Measurements from ENCODE around the gene BTBD16.
A peak's percentile ranks its signal among the peaks of the same experiment; 100 is the strongest.

Gene BTBD16

DNA sequence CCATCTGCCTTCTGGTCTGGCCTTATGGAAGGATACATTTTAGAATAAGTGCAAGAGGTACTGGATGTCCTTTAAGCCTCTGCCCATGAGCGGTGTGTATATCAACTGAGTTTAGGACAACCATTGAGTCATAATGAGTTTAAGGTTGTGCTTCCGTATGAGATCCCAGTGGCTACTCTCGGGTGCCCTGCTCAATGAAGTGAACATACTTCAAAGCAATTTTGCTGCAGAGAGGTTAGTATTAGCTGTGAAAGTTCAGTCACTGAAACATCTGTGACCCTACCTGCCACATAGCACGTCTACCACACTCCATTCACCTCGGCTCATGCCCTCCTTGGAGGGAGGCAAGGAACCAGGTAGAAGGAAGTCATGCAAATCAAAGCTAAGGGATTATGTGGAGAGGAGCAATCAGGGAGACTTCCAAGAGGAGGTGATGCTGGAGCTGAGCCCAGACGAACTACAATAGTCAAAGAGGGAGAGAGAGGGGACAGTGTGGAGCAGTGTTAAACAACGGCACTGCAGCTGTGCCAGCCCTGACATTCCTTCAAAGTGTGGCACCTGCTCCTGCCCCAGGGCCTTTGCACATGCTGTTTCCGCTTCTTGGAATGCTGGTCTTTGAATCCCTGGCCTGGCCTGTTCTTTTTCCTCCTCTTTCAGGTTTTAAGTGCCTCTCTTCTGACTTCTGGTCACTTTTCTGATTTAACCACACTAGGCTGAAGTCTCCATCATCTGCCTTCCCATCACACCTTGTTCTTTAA, 25.4 kb downstream of the BTBD16 start:
- DNase-seq, result no peak

DNA sequence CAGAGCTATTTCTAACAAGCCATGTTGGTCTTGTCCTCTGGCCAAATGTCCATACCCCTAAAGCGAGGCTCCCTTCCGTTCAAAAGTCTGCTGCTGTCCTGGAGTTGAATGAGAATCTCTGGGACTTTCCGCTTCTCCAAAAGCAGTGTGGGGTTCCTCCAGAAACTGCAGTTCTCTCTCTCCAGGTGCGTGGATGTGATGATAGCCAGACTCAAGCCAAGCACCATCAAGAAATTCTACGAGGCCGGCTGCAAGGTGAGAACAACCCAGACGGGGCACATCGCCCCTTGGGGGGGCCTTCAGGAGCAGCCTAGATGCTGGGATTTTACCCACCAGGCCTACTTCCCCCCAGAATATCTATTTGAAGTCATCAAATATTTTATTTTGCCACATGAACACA, 26.5 kb downstream of the BTBD16 start:
- no peak for DNase-seq

DNA sequence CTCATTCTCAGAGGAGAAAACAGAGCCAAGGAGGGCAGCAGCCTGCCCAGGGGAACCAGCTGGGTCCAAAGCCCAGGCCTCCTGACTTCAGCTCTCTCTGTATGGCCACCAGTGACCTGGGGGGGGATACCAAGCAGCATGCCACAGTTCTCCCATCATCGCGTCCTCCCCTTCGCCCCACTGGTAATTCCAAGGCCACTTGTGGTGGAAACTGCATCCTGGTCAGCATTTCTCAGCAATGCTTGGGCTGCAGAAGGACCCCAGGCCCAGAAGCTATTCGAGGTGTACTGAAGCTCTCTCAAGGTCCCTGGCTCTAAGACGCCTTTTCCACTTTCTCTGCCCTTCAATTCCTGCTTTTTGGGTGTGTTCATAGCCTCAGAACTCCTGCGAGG, 27.1 kb downstream of the BTBD16 start:
- no peak for DNase-seq

DNA sequence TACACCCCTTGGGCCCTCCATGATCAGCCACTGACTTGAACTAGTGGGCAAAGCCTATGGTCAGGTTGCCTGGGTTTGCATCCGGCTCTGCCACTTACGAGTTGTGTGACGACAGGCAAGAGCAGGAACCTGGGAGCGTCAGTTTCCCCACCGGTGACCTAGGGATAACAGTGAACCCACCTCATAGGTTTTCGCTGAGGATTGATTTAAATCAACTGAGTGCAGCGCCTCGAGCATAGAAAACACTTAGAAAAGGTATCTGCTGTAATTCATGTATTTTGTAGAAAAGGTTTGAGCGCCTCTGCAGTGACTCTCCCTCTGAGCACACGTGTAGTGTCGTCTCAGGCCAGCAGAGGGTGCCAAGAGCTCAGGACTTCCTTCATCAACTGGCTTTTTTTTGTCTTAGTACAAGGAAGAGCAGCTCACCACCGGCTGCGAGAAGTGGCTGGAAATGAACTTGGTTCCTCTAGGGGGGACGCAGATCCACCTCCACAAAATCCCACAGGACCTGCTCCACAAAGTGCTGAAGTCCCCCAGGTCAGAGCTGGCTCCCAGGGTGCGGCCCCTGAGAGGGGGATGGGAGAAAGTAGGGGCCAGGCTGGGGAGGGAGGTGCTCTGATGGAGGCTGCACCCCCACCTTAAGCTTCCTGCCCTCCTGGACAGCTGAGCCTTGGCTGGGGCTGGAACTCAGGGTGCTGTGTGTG, 27.7 kb downstream of the BTBD16 start:
- DNase-seq, result peak; percentile 64

- no peak for DNase-seq
Observed at GRCh38 chr10:122299423-122300075, 28.5 kb downstream of the BTBD16 start.

GRCh38 chr10:122301055-122301810, 30.1 kb downstream of the BTBD16 start:
- DNase-seq, result no peak

DNA sequence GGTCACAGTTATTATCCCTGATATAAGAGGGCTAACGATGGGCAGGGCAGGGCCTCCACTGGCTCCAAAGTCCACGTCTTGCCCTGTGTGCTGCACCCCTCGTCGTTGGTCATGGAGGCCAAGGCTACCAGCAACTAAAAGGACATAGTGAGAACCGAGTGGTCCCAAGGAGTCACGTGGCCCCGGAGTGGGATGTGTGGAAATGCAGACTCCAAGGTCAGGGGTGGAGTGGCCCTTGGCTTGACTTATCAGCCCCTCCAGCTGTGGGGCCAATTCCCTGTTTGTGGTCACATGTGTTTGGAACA, 30.7 kb downstream of the BTBD16 start:
- no peak for DNase-seq

GRCh38 chr10:122302315-122302714, 31.2 kb downstream of the BTBD16 start:
- no peak for DNase-seq

- no peak for DNase-seq
Observed at GRCh38 chr10:122303271-122304053, 32.4 kb downstream of the BTBD16 start.

GRCh38 chr10:122304054-122304579, 33.0 kb downstream of the BTBD16 start:
- no peak for DNase-seq

- no peak for DNase-seq
Observed at GRCh38 chr10:122306282-122306681, 35.2 kb downstream of the BTBD16 start.

GRCh38 chr10:122306744-122307143, 35.6 kb downstream of the BTBD16 start:
- no peak for DNase-seq

DNA sequence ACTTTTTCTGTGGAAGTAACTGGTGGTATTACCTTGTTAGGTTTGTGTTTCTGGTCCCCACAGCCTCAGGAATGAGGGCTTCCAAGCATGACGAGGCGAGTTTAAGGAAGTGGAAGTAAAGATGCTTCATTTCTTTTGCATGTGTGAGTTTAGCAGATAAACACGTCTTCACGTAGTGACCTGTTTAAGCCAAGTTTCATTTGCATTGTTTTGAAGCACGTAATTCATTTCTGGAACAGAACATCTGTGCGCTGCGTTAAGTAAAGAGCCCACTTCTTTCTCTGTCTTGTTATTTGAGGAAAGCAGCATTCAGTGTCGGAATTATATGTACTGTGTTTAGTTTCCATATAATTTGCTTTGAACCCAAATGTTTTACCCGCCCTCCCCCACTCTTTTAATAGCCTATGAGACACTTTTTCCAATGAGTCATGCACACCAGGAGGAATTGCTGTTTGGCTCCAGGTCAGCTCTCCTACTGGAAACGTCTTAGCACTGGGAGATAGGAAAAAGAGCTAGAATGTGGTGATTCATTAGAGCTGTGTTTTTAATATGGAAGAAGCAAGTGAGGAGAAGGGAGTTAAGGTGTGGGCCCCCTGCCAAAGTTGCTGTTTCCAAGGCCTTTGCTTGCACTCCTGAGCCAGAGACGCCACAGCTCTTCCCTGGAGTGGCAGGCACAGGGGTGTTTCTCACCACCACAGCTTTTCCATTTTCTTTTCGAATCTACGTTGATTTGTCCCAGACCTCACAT, 36.7 kb downstream of the BTBD16 start:
- no peak for DNase-seq

- DNase-seq, result no peak
Observed at GRCh38 chr10:122308417-122309141, 37.5 kb downstream of the BTBD16 start.

- DNase-seq, result no peak
Observed at GRCh38 chr10:122310311-122311050, 39.4 kb downstream of the BTBD16 start.

GRCh38 chr10:122311051-122311410, 39.9 kb downstream of the BTBD16 start:
- no peak for DNase-seq

DNA sequence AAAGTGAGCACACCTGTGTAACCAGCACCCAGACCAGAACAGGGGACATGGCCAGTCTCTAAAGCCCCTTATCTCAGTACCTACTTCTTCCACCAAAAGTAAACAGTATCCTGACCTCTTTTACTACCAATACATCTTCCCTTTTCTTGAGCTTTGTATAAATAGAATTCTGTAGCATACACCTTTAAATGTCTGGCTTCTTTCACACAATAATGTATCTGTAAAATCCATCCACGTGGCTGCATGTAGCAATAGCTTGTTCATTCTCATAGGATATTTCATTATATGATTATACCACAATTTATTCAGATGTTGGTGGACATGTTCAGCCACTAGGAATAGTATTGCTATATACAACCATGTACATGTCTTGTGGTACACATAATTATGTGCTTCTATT, 40.6 kb downstream of the BTBD16 start:
- no peak for DNase-seq

GRCh38 chr10:122316224-122316884, 45.3 kb downstream of the BTBD16 start:
- DNase-seq, result no peak

GRCh38 chr10:122321960-122322359, 50.9 kb downstream of the BTBD16 start:
- no peak for DNase-seq

- no peak for DNase-seq
Observed at GRCh38 chr10:122323189-122323588, 52.1 kb downstream of the BTBD16 start.
